ENCODE results near the gene REST. TPM values are rescaled to one million over a fixed set of nuclear protein-coding genes. Genes with fewer than 3 reads are reported as not detected.

Gene REST
- total RNA-seq (2022; extraction: Qiagen RNA extraction; ENCODE audit: low read depth), result 5.3 to 8.9 TPM (median 8.3 TPM) in 5 replicates

GRCh38 chr4:56907489-56908205, at the start of gene REST:
Gene REST, plus strand, starts transcription at chr4:56907900. Its CDS starts 2,739 bp downstream, at chr4:56910639.

GRCh38 chr4:56977321-56978012, 69.8 kb downstream of the REST start, which contains the start of gene NOA1:
Gene NOA1, minus strand, starts transcription at chr4:56977606. Its CDS starts 21 bp downstream, at chr4:56977585.

GRCh38 chr4:56978750-56979303, 71.1 kb downstream of the REST start, which contains the start of gene POLR2B:
Gene POLR2B, plus strand, starts transcription at chr4:56978896. Its CDS starts 90 bp downstream, at chr4:56978986.

Other genes starting within 250 kb of the REST start
- not detected in 5 replicates for gene HOPX, start 226.6 kb upstream of the REST start, total RNA-seq (2022; extraction: Qiagen RNA extraction; ENCODE audit: low read depth)
- not detected in 5 replicates for gene SPINK2, start 86.2 kb upstream of the REST start, total RNA-seq (2022; extraction: Qiagen RNA extraction; ENCODE audit: low read depth)
- 15.0 to 17.6 TPM (median 16.6 TPM) in 5 replicates for gene NOA1, start 69.7 kb downstream of the REST start, total RNA-seq (2022; extraction: Qiagen RNA extraction; ENCODE audit: low read depth)
- gene POLR2B, start 71.0 kb downstream of the REST start, total RNA-seq (2022; extraction: Qiagen RNA extraction; ENCODE audit: low read depth), result 55.7 to 80.6 TPM (median 65.9 TPM) in 5 replicates
- 183 to 331 TPM (median 258 TPM) in 5 replicates for gene IGFBP7, start 202.5 kb downstream of the REST start, total RNA-seq (2022; extraction: Qiagen RNA extraction; ENCODE audit: low read depth)